HG03521 (cell line): ENCODE results near the gene CCN6.
"Not testable (repeated sequence)": the region's sequence is repeated elsewhere in the genome, so short reads cannot be mapped to it uniquely, and the experiment has no call there.

Source experiments
- ATAC-seq: cut with Tn5 transposase; IDR thresholded peaks from one replicate; pipeline ENCODE4 v1.9.1; 2021; ENCODE audit warnings: mild to moderate bottlenecking, moderate library complexity; ENCODE audit not compliant: unreplicated experiment

The CCN6 gene

DNA sequence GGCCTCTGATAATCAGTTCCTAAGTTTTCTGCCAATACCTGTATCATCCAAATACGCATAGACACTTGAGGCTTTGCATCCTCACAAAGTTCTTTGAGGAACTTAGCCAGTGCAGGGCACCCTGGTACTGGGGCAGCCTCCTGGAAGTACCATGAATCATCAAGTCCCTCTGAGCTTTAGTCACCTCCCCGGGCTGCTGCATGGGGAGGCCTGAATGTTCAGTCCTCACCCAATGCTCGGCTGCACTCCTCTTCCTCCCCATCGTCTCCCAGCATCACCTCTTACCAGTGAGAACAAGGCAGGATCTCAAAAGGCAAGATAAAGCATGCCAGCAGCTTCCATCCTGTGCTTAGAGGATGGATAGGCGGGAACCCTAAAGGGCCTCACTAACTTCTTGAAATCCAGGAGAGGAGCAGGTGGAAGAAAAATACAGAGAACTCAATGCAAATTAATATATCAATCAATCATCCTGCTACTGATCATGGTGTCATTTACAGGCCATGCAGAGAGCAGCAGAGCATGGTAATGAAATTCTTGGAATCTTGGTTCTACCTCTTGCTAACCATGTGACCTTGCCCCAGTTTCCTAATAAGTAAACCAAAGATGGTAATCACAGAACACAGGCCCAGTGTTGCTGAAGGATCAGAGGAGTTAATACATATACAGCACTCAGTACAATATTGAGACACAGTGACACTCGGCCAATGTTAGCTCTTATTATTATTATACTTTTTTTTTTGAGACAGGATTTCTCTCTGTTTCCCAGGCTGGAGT, 4.7 kb upstream of the CCN6 start:
- no peak for ATAC-seq

- ATAC-seq = no peak
Observed at GRCh38 chr6:112049996-112050395, 3.9 kb upstream of the CCN6 start.

- no peak for ATAC-seq
Observed at GRCh38 chr6:112050429-112050828, 3.5 kb upstream of the CCN6 start.

GRCh38 chr6:112051251-112051740, 2.6 kb upstream of the CCN6 start:
- ATAC-seq = not testable (repeated sequence)

GRCh38 chr6:112054555-112055190, 769 bp downstream of the CCN6 start:
- no peak for ATAC-seq

DNA sequence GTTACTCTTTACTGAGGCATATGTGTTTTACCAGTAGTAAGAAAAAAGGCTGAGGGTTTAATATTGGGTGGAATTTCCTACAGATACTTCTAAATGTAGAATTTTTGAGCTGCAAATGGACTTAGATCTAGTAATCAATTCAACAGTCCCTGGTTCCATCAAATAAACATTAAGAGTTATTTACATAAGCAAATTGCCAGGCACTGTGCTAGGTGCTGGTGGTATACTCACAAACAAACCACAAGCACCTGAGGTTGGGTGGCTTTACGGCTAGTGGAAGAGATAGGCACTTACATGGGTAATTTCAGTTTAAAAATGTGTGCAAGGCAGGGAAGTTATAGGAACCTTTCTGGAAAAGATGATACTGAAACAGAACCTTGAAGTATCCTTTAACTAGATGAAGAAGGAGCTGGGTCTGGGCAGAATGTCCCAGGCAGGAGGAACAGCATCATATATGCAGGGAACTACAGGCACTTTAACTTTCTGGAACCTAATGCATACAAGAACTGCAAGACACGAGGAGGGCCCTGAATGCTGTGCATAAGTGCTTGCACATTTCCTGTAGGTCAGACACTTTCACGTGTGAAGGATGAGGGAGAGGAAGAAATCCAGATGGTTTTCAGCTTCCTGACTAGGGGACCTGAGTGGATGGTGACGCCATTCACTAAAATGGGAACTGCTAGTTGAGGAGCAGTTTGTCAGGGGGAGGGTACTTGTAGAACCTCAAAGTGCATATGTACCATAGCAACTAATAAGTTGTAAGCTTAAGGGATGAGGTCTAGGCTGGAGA, 4.5 kb downstream of the CCN6 start:
- no peak for ATAC-seq

- no peak for ATAC-seq
Observed at GRCh38 chr6:112061605-112062004, 7.7 kb downstream of the CCN6 start.

- ATAC-seq = no peak
Observed at GRCh38 chr6:112062966-112063365, 9.1 kb downstream of the CCN6 start.

GRCh38 chr6:112065426-112065986, 11.6 kb downstream of the CCN6 start:
- no peak for ATAC-seq

DNA sequence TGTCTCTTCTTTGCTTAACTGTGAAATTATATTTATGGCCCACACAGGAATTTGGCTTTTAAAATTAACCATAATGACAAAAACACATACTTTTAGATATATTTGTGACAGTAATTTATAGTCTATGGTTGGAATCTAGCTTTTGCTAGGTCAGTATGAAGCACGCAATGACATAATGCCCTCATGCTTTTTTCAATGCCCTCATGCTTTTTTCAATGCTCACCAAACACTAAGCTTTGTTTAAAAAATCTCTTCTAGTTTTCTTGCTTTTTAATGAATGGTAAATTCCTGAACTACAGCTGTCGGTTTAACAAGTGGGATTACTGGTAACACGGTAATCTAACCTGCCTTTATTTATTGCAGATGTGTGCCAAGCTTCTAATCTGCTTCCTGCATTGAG, 12.7 kb downstream of the CCN6 start:
- no peak for ATAC-seq

DNA sequence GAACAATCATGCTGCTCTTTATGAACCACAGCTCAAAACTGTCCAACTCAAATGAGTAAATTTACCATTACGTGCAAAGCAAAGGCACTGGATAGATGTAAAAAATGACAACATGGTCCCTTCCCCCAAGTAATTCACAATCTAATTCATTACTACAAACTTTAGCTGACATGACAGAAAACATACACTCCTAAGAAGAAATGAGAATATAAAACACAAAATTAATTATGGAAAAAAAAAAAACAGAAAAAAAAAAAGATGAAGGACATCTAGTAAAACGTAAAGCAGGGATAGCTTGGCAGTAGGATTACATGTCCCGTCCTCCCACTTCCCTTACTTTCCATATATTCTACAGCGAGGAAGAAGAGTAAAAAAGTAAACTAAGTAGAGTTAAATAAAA, 27.7 kb downstream of the CCN6 start:
- no peak for ATAC-seq

GRCh38 chr6:112085286-112086065, 31.6 kb downstream of the CCN6 start:
- ATAC-seq = no peak

DNA sequence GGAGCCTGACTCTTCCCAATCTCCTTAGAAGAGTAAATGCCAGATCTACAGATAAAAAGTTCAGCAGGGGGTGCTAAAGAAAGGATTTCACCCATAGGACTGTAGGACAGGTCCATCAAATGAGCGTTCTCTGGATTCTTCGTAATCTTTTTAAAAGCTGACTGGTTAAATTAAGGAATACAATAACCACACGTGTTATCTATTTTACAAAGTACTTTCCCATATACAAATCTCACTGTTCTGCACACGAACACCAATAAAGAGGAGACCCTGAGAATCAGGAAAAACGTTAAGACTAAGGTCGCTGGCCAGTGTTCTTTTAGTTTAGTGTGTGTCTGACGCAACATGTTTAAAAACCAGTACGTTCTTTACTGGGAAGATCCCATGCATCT, 32.8 kb downstream of the CCN6 start:
- ATAC-seq = no peak

GRCh38 chr6:112087136-112087911, 33.4 kb downstream of the CCN6 start, which contains the start of the genes FAM229B and TUBE1:
Gene FAM229B (plus strand): TSS chr6:112087591. CDS start chr6:112099284, 11,693 bp downstream.
Gene TUBE1 (minus strand): TSS chr6:112087482. CDS start chr6:112087434, 48 bp downstream.
- peak; percentile 97 for ATAC-seq

DNA sequence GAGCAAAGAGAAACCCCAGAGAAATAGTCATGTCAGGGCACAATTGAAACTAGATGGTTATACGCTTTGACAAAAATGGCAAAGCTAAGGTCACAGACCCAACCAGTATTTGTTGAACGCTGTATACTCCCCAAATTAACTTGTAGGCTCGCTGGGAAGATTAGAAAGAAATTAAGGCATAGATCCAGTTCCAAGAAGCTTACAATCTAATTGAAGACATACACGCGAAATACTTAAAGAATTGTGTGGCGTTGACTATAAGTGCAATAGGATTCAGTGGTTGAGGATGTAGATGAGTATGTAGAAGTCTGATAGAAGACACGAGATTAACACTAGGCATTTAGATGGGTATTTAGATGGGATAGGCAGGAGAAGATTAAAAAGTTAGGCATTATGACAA, 34.0 kb downstream of the CCN6 start:
- no peak for ATAC-seq

DNA sequence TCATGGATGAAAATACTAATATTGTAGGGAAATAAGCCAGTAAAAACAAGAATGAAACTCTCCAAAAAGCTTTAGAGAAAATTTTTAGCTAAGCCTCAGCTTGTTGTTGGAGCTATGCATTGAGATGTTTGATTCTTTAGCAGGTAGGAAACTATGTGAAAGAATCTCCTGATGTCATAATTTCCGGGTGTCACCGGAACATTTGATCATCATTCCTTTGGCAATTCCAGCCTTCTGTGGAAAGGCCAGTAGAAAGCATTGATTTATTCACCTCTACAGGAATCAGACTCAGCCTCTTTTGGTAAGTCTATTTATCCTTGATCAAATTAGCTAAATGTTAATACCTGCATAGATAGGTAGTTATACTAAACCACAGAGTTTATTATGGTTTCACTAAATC, 43.0 kb downstream of the CCN6 start:
- no peak for ATAC-seq

DNA sequence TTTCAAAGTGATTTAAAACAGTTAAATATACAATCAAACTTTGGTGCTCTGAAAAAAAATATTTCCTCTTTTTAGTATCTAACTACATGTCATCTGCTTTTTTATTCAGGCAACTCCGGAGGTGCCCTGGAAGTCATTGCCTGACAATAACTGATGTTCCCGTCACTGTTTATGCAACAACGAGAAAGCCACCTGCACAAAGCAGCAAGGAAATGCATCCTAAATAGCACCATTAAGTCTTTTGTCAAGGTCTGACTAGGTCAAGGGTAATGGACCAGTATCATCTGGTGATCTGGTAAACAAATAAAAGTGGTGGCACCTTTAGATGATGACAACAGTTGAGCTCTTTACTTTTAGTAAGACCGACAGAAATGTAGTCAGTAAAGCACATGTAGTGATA, 46.7 kb downstream of the CCN6 start:
- no peak for ATAC-seq

DNA sequence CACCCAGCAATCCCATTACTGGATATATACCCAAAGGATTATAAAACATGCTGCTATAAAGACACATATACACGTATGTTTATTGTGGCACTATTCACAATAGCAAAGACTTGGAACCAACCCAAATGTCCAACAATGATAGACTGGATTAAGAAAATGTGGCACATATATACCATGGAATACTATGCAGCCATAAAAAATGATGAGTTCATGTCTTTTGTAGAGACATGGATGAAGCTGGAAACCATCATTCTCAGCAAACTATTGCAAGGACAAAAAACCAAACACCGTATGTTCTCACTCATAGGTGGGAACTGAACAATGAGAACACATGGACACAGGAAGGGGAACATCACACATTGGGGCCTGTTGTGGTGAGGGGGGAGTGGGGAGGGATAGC, 52.1 kb downstream of the CCN6 start:
- ATAC-seq = not testable (repeated sequence)

GRCh38 chr6:112106562-112106961, 52.7 kb downstream of the CCN6 start:
- ATAC-seq = no peak

DNA sequence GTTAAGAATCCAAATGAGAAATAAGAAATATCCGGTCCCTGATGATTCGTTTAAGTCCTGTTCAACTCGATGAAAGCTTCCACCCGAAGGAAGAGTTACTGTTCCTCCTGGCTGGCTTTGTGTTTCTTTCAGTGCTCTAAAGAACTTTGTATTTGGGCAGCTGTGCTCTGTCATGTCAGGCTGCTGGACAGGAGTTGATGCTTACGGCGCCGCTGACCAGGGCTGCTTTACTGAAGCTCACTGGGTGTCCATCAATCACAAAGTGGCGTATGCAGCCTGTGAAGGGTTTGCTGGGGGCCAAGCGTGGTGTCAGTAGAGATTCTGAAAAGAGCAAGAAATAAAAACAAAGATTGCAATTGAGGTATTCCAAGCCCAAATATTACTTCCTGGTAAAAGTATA, 55.4 kb downstream of the CCN6 start:
- no peak for ATAC-seq
